Fibroblast of gingiva (primary cell): Measurements from ENCODE around the gene PLEK2.
"Not testable (repeated sequence)": the region's sequence is repeated elsewhere in the genome, so short reads cannot be mapped to it uniquely, and the experiment has no call there.

Source experiments
- DNase-seq: peaks from one replicate; pipeline ENCODE4 v3.0.0-alpha.2; 2011; ENCODE audit warnings: low read depth

The PLEK2 gene

GRCh38 chr14:67358924-67359774 is 52.8 kb downstream of the PLEK2 start:
- peak; percentile 19 for DNase-seq

DNA sequence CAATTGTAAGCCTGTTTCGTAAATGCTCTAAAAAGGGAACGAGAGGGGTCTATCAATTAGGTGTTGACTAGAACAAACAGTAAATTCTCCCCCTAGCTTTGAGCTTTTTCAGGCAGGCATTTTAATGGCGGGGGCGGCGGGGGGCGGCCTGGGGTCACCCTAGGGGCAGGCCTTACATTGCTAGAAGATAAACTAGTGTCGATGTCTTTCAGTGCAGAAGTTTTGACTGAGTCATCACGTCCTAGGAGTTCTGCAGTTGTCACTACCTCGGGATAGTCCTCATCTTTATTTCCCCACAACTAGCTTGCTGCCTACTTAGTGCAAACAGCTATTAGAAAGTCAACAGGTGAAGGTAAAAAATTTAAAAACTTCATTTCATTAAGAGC is 54.0 kb downstream of the PLEK2 start:
- no peak for DNase-seq

DNA sequence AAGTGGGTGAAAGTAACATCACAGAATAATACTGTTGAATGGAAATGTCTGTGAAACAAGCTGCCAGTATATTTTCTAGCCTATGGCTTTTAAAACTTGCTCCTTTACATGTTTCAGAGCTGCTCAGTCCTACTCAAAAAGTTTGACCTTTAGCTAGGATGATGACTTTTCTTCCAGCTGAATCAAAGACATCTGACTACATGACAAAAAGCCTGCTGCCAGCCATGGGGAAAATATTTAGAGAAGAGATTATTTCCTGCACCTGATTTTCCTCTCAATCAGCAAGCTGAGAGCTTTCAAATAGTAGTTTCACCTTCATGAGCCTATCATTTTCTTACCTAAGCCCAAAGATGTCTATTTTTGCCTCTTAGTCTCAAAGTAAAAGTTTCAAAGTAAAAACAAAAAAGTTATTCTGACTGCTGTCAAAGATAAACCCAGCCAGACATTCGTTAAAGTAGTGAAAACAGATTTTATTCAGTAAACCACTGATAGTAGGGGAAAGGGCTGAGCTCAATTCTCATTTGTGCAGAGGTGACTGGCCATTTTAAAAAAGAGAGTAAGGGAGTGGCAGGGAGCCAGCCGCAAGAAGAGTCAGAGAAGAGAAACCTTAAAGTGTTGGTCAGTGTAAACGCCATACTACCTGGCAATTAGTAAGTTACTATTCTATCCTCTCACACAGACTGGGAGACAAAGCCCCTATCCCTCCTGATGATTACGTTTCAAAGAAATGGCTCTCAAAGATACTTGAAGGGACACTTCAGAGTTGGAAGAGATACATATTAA is 54.6 kb downstream of the PLEK2 start:
- no peak for DNase-seq

DNA sequence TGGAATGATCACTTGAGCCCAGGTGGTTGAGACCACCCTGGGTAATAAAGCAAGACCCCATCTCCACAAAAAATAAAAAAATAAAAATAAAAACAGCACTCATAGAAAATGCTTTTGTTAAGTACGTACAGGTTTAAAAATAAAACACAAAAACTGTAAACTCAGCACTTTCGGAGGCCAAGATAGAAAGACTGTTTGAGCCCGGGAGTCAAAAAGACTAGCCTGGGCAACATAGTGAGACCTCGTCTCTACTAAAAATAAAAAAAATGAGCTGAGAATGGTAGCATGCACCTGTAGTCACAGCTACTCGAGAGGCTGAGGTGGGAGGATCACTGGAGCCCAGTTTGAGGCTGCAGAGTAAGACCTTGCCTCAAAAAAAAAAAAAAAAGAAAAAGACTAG is 59.9 kb downstream of the PLEK2 start:
- DNase-seq: no peak

DNA sequence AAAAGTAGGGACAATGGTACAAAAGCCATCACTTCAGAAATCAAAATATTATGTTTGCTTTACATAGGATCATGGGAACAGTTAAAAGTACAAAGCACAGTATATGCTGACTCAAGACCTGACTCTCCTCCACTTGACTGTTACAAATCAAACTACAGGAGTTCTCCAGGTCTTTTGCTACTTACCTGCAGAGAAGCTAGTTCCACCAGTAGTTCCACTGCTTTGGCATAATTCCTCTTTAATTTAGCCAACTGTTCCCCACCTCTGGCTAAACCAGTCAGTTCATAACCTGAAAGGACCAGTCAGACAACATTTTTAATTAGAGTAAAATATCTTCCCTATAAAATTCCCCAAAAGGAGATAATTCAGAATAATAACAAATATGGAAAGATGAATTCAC is 66.4 kb downstream of the PLEK2 start:
- no peak for DNase-seq

DNA sequence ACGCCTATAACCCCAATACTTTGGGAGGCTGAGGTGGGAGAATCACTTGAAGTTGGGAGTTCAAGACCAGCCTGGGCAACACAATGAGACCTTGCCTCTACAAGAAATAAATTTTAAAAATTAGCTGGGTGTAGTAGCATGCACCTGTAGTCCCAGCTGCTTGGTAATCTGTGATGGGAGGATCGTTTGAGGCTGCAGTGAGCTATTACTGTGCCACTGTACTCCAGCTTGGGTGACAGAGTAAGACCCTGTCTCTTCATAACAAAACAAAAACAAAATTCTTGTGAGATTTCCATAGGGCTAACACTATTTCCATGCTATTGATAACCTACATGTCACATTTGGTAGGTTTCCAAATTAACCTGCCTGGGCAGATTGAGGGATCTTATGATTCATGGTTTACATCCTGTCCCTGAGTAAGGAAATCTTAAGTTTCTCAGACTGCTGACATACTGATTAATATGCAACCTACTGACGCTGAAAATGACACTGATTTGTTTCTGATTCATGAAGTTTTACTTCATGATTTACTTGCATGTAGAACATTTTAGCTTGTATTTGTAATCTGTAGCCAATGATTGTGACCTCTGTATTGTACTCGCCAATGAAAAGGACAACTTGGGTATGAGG is 68.2 kb downstream of the PLEK2 start:
- no peak for DNase-seq

GRCh38 chr14:67341231-67341630 is 70.7 kb downstream of the PLEK2 start:
- DNase-seq: not testable (repeated sequence)
